ENCODE data around the gene GALNT15.

DNA sequence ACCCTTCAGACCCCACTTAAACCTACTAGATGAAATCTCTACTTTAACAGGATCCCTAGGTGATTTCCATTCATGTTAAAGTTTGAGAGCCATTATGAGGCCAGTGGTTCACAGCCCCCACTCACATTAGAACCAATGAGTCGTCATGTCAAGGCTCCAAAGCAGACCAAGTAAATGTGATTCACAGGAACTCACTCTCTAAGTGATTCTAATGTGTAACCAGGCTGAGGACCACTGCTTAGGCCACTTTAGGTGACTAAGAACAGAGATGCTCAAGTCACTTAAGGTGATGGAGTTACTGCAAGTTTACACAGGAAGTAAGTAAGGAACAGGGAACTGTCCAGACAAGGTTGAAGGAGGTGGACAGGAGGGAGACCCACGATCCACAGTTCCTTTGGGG lies 7.7 kb downstream of the GALNT15 start:
- TF ChIP-seq, protein P1, sequence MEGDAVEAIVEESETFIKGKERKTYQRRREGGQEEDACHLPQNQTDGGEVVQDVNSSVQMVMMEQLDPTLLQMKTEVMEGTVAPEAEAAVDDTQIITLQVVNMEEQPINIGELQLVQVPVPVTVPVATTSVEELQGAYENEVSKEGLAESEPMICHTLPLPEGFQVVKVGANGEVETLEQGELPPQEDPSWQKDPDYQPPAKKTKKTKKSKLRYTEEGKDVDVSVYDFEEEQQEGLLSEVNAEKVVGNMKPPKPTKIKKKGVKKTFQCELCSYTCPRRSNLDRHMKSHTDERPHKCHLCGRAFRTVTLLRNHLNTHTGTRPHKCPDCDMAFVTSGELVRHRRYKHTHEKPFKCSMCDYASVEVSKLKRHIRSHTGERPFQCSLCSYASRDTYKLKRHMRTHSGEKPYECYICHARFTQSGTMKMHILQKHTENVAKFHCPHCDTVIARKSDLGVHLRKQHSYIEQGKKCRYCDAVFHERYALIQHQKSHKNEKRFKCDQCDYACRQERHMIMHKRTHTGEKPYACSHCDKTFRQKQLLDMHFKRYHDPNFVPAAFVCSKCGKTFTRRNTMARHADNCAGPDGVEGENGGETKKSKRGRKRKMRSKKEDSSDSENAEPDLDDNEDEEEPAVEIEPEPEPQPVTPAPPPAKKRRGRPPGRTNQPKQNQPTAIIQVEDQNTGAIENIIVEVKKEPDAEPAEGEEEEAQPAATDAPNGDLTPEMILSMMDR (conservative IDR thresholded peaks at IDR 0.05): no peak
- no peak for TF ChIP-seq ZFX (IDR thresholded peaks at IDR 0.05)
